K562 (cell line): ENCODE measurements around the gene AMT. TPM values are rescaled to one million over a fixed set of nuclear protein-coding genes. Genes with fewer than 3 reads are reported as not detected.

Experiments used
- ATAC-seq: fragments of 200-7000 bp; cut with Tn5 transposase; 3 replicates; pipeline ENCODE4 v1.9.1; 2020; ENCODE audit warnings: moderate library complexity
- BruUV-seq: library from RNA; stranded (reverse); fragments of 400-500 nt; replicated peaks from 2 replicates; lab custom pipeline; 2021; lab: Mats Ljungman, UMichigan
- CTCF ChIA-PET: fragments of 300-600 bp; formaldehyde crosslinking; extraction: SDS; loops from one replicate; lab custom pipeline; 2021; ENCODE audit warnings: low intra/inter-chr PET ratio; lab: Yijun Ruan, JAX
- POLR2A ChIA-PET: fragments of 300-600, 350-650 bp; sonication (Branson Sonifier 250); formaldehyde crosslinking; extraction: SDS; loops from one replicate; lab custom pipeline; 2021; ENCODE audit warnings: antibody characterized with exemption, inconsistent platforms; lab: Yijun Ruan, JAX
- DNase-seq, 4 experiments: peaks; one replicate each; pipeline versions ENCODE4 v3.0.0 to v3.0.0-alpha.2; 2011 to 2018; ENCODE audit warnings: low spot score in 3 of 4, mixed read lengths in 3 of 4; ENCODE audit errors: extremely low read depth in 1 of 4
- FAIRE-seq: peaks from 2 replicates; lab custom pipeline; 2011; peaks lifted over from hg19 to GRCh38; lab: Jason Lieb, UNC
- H2AFZ ChIP-seq: 2 replicates; pipeline ENCODE4 v1.6.0; 2011; ENCODE audit warnings: low read depth, low read length, control low read depth, inconsistent platforms
- H3K27ac ChIP-seq: fragments of 200-600 bp; 3 replicates; pipeline ENCODE4 v1.8.0; 2011; ENCODE audit warnings: low read depth, mild to moderate bottlenecking, control low read depth, inconsistent platforms, low read length, moderate library complexity, mixed read lengths; ENCODE audit errors: extremely low read depth
- H3K27me3 ChIP-seq, 2 experiments: fragments of 300-600 bp in 1 of 2; 2 replicates in 1 of 2; 3 replicates in 1 of 2; pipeline versions ENCODE4 v1.6.0 to v1.8.0; 2011; ENCODE audit warnings: inconsistent platforms in 2 of 2, low read length in 2 of 2, mild to moderate bottlenecking in 1 of 2, mixed read lengths in 1 of 2, moderate library complexity in 1 of 2; ENCODE audit not compliant: control insufficient read depth in 2 of 2, insufficient read depth in 2 of 2
- H3K36me3 ChIP-seq: fragments of 300-600 bp; 3 replicates; pipeline ENCODE4 v1.8.0; 2011; ENCODE audit warnings: mild to moderate bottlenecking, low read length, inconsistent platforms; ENCODE audit not compliant: control insufficient read depth, insufficient read depth
- H3K4me1 ChIP-seq, 2 experiments: fragments of 200-600 bp in 1 of 2; replicated peaks in 1 of 2; 2 replicates in 1 of 2; 3 replicates in 1 of 2; pipeline versions ENCODE4 v1.5.1 to v1.8.0; 2011; ENCODE audit warnings: inconsistent platforms in 2 of 2, low read length in 2 of 2, mild to moderate bottlenecking in 1 of 2, mixed read lengths in 1 of 2, moderate library complexity in 1 of 2; ENCODE audit not compliant: control insufficient read depth in 2 of 2, insufficient read depth in 2 of 2
- H3K4me2 ChIP-seq: 2 replicates; pipeline ENCODE4 v1.6.1; 2011; ENCODE audit warnings: low read length, control low read depth, inconsistent platforms, mixed read lengths; ENCODE audit not compliant: insufficient read depth
- H3K4me3 ChIP-seq: fragments of 200-600 bp; sonication (generic), shearing (Covaris generic); 2 replicates; pipeline ENCODE4 v1.5.1; 2016; ENCODE audit warnings: control low read depth, inconsistent platforms
- H3K79me2 ChIP-seq: fragments of 200-600 bp; 3 replicates; pipeline ENCODE4 v1.8.0; 2011; ENCODE audit warnings: low read length, inconsistent platforms; ENCODE audit not compliant: control insufficient read depth, insufficient read depth
- H3K9ac ChIP-seq, 2 experiments: 2 replicates each; pipeline versions ENCODE4 v1.6.0 to v1.6.1; 2011; ENCODE audit warnings: low read depth in 2 of 2, low read length in 2 of 2, control low read depth in 1 of 2, inconsistent platforms in 1 of 2, mild to moderate bottlenecking in 1 of 2, mixed read lengths in 1 of 2; ENCODE audit not compliant: insufficient read depth in 1 of 2
- H3K9me1 ChIP-seq: one replicate; pipeline ENCODE4 v1.6.0; 2011; ENCODE audit warnings: inconsistent platforms, mild to moderate bottlenecking, low read length, moderate library complexity; ENCODE audit not compliant: control insufficient read depth, insufficient read depth
- H3K9me3 ChIP-seq: replicated peaks from 2 replicates; pipeline ENCODE4 v1.5.1; 2011; ENCODE audit warnings: low read depth, low read length, inconsistent platforms; ENCODE audit not compliant: control insufficient read depth, insufficient read depth
- H4K20me1 ChIP-seq: replicated peaks from 2 replicates; pipeline ENCODE4 v1.6.1; 2011; ENCODE audit warnings: low read length, inconsistent platforms, mixed read lengths; ENCODE audit not compliant: control insufficient read depth, insufficient read depth
- CTCF ChIP-seq, 3 experiments: IDR thresholded peaks in 2 of 3; conservative IDR thresholded peaks in 1 of 3; 2 replicates each; pipeline ENCODE4 v1.5.1; 2011 to 2012; ENCODE audit warnings: low read length in 3 of 3, mild to moderate bottlenecking in 3 of 3, control low read depth in 2 of 3, improper control_type of control experiment in 1 of 3, inconsistent platforms in 1 of 3, low read depth in 1 of 3, mixed read lengths in 1 of 3, moderate library complexity in 1 of 3; ENCODE audit not compliant: insufficient read depth in 2 of 3
- MCM3 ChIP-seq: fragments of 450-650 bp; IDR thresholded peaks from 2 replicates; pipeline ENCODE4 v1.6.1; 2016
- MCM7 ChIP-seq, 2 experiments: fragments of 450-650 bp; IDR thresholded peaks; 2 replicates each; pipeline ENCODE4 v1.6.1; 2016 to 2018
- PRDM10 ChIP-seq: fragments of 450-650 bp; IDR thresholded peaks from 2 replicates; pipeline ENCODE4 v1.6.1; 2018; ENCODE audit not compliant: partially characterized antibody
- RBM39 ChIP-seq: fragments of 200-400 bp; formaldehyde crosslinking; optimal IDR thresholded peaks from 2 replicates; pipeline ENCODE3; 2018; ENCODE audit warnings: low read depth, low read length
- SOX6 ChIP-seq: fragments of 450-650 bp; IDR thresholded peaks from 2 replicates; pipeline ENCODE4 v1.6.1; 2014; ENCODE audit warnings: mild to moderate bottlenecking
- WGBS: fragments of 100-300 bp; shearing (Covaris generic); methylation state at CpG from one replicate; pipeline ENCODE4 v1.1.6; 2016; ENCODE audit warnings: low coverage, mixed read lengths; ENCODE audit not compliant: insufficient coverage; ENCODE audit errors: missing lambda C conversion rate; 5-methylcytosine and 5-hydroxymethylcytosine counted together
- in situ Hi-C: fragments of 300-500 bp; cut with MboI; formaldehyde crosslinking; loops from 4 replicates; pipeline ENCODE4 v1.15.0; 2018; ENCODE audit warnings: inconsistent platforms, mixed read lengths
- intact Hi-C: fragments of 100-400 bp; cut with micrococcal nuclease; formaldehyde crosslinking; loops from 2 replicates; pipeline ENCODE4 v1.14.2; 2022
- polyA plus RNA-seq, 8 experiments: library from polyadenylated mRNA; depleted of rRNA in 4 of 8; stranded (reverse) in 5 of 8; unstranded in 3 of 8; fragments of >200 nt; fragmentation: Nextera tagmentation in 2 of 8; fragmentation: Illumina TruSeq in 1 of 8; extraction: Ambion mirVana in 2 of 8; extraction: Trizol in 1 of 8; gene quantifications; 2 replicates each; pipeline versions ENCODE4 v1.2.1 to v1.2.3, GENCODE V29; 2011 to 2014; ENCODE audit warnings: inconsistent platforms in 1 of 8, missing spikeins in 1 of 8
- total RNA-seq, 7 experiments: library from RNA; depleted of rRNA in 6 of 7; stranded (reverse); fragments of >200 nt in 6 of 7; fragmentation: Illumina TruSeq in 2 of 7; extraction: Trizol in 2 of 7; gene quantifications; 2 replicates each; pipeline versions ENCODE4 v1.2.1 to v1.2.3, GENCODE V29; 2011 to 2021; ENCODE audit warnings: low replicate concordance in 1 of 7
- TF ChIP-seq, protein P1 (sequence below): fragments of 450-650 bp; IDR thresholded peaks from 2 replicates; pipeline ENCODE4 v1.6.1; 2016; ENCODE audit warnings: low read depth, mild to moderate bottlenecking, moderate library complexity

AMT gene
- total and polyA plus RNA-seq, 9 of the 15 experiments (the other 6 are each of a cell fraction or from before 2014, with no cell fraction given), result 0.14 to 2.1 (median 0.52) TPM

DNA sequence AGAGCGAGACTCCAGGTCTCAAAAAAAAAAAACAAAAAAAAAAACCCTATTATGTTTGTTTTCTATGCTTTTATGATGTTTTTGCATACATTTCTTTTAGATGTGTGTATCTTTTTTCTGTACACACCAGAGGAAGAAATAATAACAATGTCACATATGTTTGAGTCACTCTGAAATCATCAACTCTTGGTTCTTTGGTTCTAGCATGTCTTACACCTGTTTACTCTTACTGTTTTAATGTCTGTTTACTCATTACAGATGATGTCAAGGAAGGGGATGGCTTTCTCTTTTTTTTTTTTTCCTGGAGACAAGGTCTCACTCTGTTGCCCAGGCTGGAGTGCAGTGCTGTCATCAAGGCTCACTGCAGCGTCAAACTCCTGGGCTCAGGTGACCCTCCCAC, 34.6 kb downstream of the AMT start:
- in situ Hi-C loops, result no loop called here

More for the DNA sequence above, 34.6 kb downstream of the AMT start:
- intact Hi-C loops, result no loop called here
- no TSS peak for BruUV-seq
- FAIRE-seq (no peak), ATAC-seq (no peak), DNase-seq (no peak)
- TF ChIP-seq SOX6, result no peak
- no peak for TF ChIP-seq CTCF (IDR thresholded peaks at IDR 0.05 in 2 of 3, conservative IDR thresholded peaks at IDR 0.05 in 1 of 3; ENCODE audit: insufficient read depth in 2 of 3, low read depth in 1 of 3, low read length in 3 of 3)
- TF ChIP-seq, protein P1, sequence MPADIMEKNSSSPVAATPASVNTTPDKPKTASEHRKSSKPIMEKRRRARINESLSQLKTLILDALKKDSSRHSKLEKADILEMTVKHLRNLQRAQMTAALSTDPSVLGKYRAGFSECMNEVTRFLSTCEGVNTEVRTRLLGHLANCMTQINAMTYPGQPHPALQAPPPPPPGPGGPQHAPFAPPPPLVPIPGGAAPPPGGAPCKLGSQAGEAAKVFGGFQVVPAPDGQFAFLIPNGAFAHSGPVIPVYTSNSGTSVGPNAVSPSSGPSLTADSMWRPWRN, result no peak
- TF ChIP-seq PRDM10, result no peak
- no peak for TF ChIP-seq RBM39
- TF ChIP-seq MCM7 (IDR thresholded peaks at IDR 0.05), result no peak
- no peak for TF ChIP-seq MCM3
- Histone ChIP-seq H3K9me1 (no peaks in the 10 kb centered on the region), H3K4me3 (no peak overlapping the region), H3K4me1 (peaks cover 6 to 15% of the 10 kb centered on the region in 2 experiments; a peak in 4 of 5 replicates), H4K20me1 (peaks cover 21% of the 10 kb centered on the region), H3K9me3 (no peaks in the 10 kb centered on the region), H3K36me3 (peaks cover 11% of the 10 kb centered on the region; the same call in 2 of the 3 replicates), H2AFZ (no peak overlapping the region), H3K9ac (no peak overlapping the region), H3K79me2 (peaks cover 94% of the 10 kb centered on the region), H3K27me3 (no peaks in the 10 kb centered on the region), H3K27ac (no peak overlapping the region), H3K4me2 (no peak overlapping the region)
- WGBS, result 83% methylated on average over 1 of the region's 2 CpGs
- ChIA-PET POLR2A (interaction anchor here (0.7 to 1.0 kb wide), 2 partner anchors 10 to 24 kb away, joined by 3 read pairs; no protein-coding TSS in a partner anchor), CTCF (no interaction called here)
